B cell (primary cell): Measurements from ENCODE around the gene ACCS.

ENCODE experiments used
- CTCF ChIP-seq: fragments of 200-600 bp; IDR thresholded peaks from one replicate; pipeline ENCODE4 v1.8.0; 2022; ENCODE audit warnings: antibody characterized with exemption, mild to moderate bottlenecking
- EZH2 ChIP-seq: IDR thresholded peaks from 2 replicates; pipeline ENCODE4 v1.6.1; 2012; ENCODE audit warnings: borderline replicate concordance, low read depth, mild to moderate bottlenecking, moderate library complexity, low read length; ENCODE audit not compliant: insufficient read depth, poor library complexity, severe bottlenecking

GRCh38 chr11:44097821-44098220 is 31.8 kb downstream of the ACCS start:
- TF ChIP-seq CTCF (no peak), EZH2 (no peak)
